Amniotic epithelial cell (primary cell): ENCODE measurements around the gene CRAT.

Experiments
- DNase-seq: peaks from one replicate; pipeline ENCODE4 v3.0.0-alpha.2; 2010; ENCODE audit warnings: low read depth

CRAT gene

GRCh38 chr9:129110740-129111527 lies at the start of gene CRAT, which contains the start of gene PTPA:
TSS of gene CRAT (minus strand) at chr9:129110793. CDS start at chr9:129110509, 284 bp downstream.
TSS of gene PTPA (plus strand) at chr9:129111415. CDS start at chr9:129111601, 186 bp downstream.
- peak; percentile 86 for DNase-seq

GRCh38 chr9:129156163-129156562 lies 45.6 kb upstream of the CRAT start:
- DNase-seq: no peak

- DNase-seq: no peak
These were observed 44.4 kb upstream of the CRAT start for GRCh38 chr9:129154866-129155477.

- DNase-seq: no peak
These were observed 40.9 kb upstream of the CRAT start for GRCh38 chr9:129151469-129151868.

GRCh38 chr9:129150672-129151211 lies 40.1 kb upstream of the CRAT start:
- no peak for DNase-seq

GRCh38 chr9:129150122-129150521 lies 39.5 kb upstream of the CRAT start:
- DNase-seq: no peak

GRCh38 chr9:129149442-129149841 lies 38.8 kb upstream of the CRAT start:
- no peak for DNase-seq

- DNase-seq: no peak
These were observed 38.0 kb upstream of the CRAT start for GRCh38 chr9:129148463-129149204.

GRCh38 chr9:129146441-129146941 lies 35.9 kb upstream of the CRAT start:
- DNase-seq: peak; percentile 68

- peak; percentile 94 for DNase-seq
These were observed 35.3 kb upstream of the CRAT start for GRCh38 chr9:129145841-129146292.

GRCh38 chr9:129145316-129145715 lies 34.7 kb upstream of the CRAT start:
- no peak for DNase-seq

GRCh38 chr9:129143031-129143927 lies 32.7 kb upstream of the CRAT start:
- peak; percentile 82 for DNase-seq

- no peak for DNase-seq
These were observed 31.7 kb upstream of the CRAT start for GRCh38 chr9:129142138-129142935.

- DNase-seq: peak; percentile 93
These were observed 30.8 kb upstream of the CRAT start for GRCh38 chr9:129141066-129142041.

- DNase-seq: peak; percentile 46
These were observed 29.9 kb upstream of the CRAT start for GRCh38 chr9:129140397-129141065.

- peak; percentile 99 for DNase-seq
These were observed 29.4 kb upstream of the CRAT start for GRCh38 chr9:129139993-129140396.

- peak; percentile 74 for DNase-seq
These were observed 28.8 kb upstream of the CRAT start for GRCh38 chr9:129139233-129139992.
